GM12878 (cell line): ENCODE results near the gene YPEL4. TPM values are rescaled to one million over a fixed set of nuclear protein-coding genes. Genes with fewer than 3 reads are reported as not detected.
A peak's percentile ranks its signal among the peaks of the same experiment; 100 is the strongest.

Experiments
- ATAC-seq: fragments of 200-7000 bp; cut with Tn5 transposase; 3 replicates; pipeline ENCODE4 v1.9.1; 2020; ENCODE audit warnings: mild to moderate bottlenecking, moderate library complexity
- BruUV-seq: library from RNA; stranded (reverse); fragments of 400-500 nt; replicated peaks from 2 replicates; lab custom pipeline; 2021; lab: Mats Ljungman, UMichigan
- CTCF ChIA-PET: fragments of 300-600 bp; sonication (Branson Sonifier 250); formaldehyde crosslinking; extraction: SDS; loops from one replicate; lab custom pipeline; 2021; ENCODE audit warnings: inconsistent platforms; lab: Yijun Ruan, JAX
- POLR2A ChIA-PET: fragments of 350-600 bp; formaldehyde crosslinking; extraction: SDS; loops from one replicate; lab custom pipeline; 2021; ENCODE audit warnings: inconsistent platforms; lab: Charles Lee
- RAD21 ChIA-PET: fragments of 300-600 bp; sonication (Branson Sonifier 250); formaldehyde crosslinking; loops from one replicate; lab custom pipeline; 2023; ENCODE audit warnings: antibody characterized with exemption; ENCODE audit not compliant: unreplicated experiment; lab: Charles Lee
- SMC1A ChIA-PET: fragments of 300-600 bp; sonication (Branson Sonifier 250); formaldehyde crosslinking; loops from one replicate; lab custom pipeline; 2023; ENCODE audit not compliant: unreplicated experiment, uncharacterized antibody; lab: Charles Lee
- DNase-seq: peaks from one replicate; pipeline ENCODE4 v3.0.0-alpha.2; 2011; ENCODE audit warnings: low read depth, low spot score
- FAIRE-seq: peaks from 3 replicates; lab custom pipeline; 2011; peaks lifted over from hg19 to GRCh38; lab: Jason Lieb, UNC
- H2AFZ ChIP-seq: 2 replicates; pipeline ENCODE4 v1.6.0; 2011; ENCODE audit warnings: low read depth, low read length, control low read depth; ENCODE audit not compliant: control insufficient read depth
- H3K27ac ChIP-seq: 2 replicates; pipeline ENCODE4 v1.5.1; 2011; ENCODE audit warnings: control low read depth; ENCODE audit not compliant: control insufficient read depth, insufficient read depth
- H3K27me3 ChIP-seq, 2 experiments: replicated peaks in 1 of 2; 2 replicates each; pipeline versions ENCODE4 v1.6.0 to v1.6.1; 2011; ENCODE audit warnings: low read length in 1 of 2; ENCODE audit not compliant: control insufficient read depth in 2 of 2, insufficient read depth in 2 of 2
- H3K36me3 ChIP-seq, 2 experiments: 2 replicates each; pipeline ENCODE4 v1.5.1; 2011; ENCODE audit warnings: low read length in 1 of 2; ENCODE audit not compliant: control insufficient read depth in 2 of 2, insufficient read depth in 2 of 2
- H3K4me1 ChIP-seq: 2 replicates; pipeline ENCODE4 v1.6.1; 2011; ENCODE audit warnings: mild to moderate bottlenecking, low read length, moderate library complexity, mixed read lengths; ENCODE audit not compliant: control insufficient read depth, insufficient read depth
- H3K4me2 ChIP-seq: 2 replicates; pipeline ENCODE4 v1.6.0; 2011; ENCODE audit warnings: control low read depth; ENCODE audit not compliant: control insufficient read depth, insufficient read depth
- H3K4me3 ChIP-seq: fragments of 200-600 bp; sonication (generic); 2 replicates; pipeline ENCODE4 v1.5.1; 2016
- H3K79me2 ChIP-seq: 2 replicates; pipeline ENCODE4 v1.6.0; 2011; ENCODE audit warnings: low read length; ENCODE audit not compliant: control insufficient read depth, insufficient read depth
- H3K9ac ChIP-seq: 2 replicates; pipeline ENCODE4 v1.8.0; 2011; ENCODE audit warnings: low read length, control low read depth, mixed read lengths; ENCODE audit not compliant: control insufficient read depth, insufficient read depth
- H3K9me3 ChIP-seq: replicated peaks from 3 replicates; pipeline ENCODE4 v1.5.1; 2011; ENCODE audit warnings: mild to moderate bottlenecking, low read length; ENCODE audit not compliant: control insufficient read depth, insufficient read depth
- H4K20me1 ChIP-seq: 2 replicates; pipeline ENCODE4 v1.6.0; 2011; ENCODE audit not compliant: control insufficient read depth, insufficient read depth
- CBFB ChIP-seq: IDR thresholded peaks from 2 replicates; pipeline ENCODE4 v1.6.1; 2016; ENCODE audit warnings: antibody characterized with exemption, low read depth
- CHD2 ChIP-seq: IDR thresholded peaks from 2 replicates; pipeline ENCODE4 v1.6.1; 2011; ENCODE audit warnings: low read depth, low read length, improper control_type of control experiment, borderline replicate concordance
- CHD4 ChIP-seq: fragments of 200-600 bp; sonication (generic); IDR thresholded peaks from 2 replicates; pipeline ENCODE4 v1.6.1; 2016; ENCODE audit warnings: mild to moderate bottlenecking
- E2F4 ChIP-seq: IDR thresholded peaks from 2 replicates; pipeline ENCODE4 v1.6.1; 2012; ENCODE audit warnings: low read depth, low read length, improper control_type of control experiment
- EGR1 ChIP-seq, 2 experiments: IDR thresholded peaks; 1 replicate in 1 of 2; 2 replicates in 1 of 2; pipeline ENCODE4 v1.6.1; 2011 to 2012; ENCODE audit warnings: low read depth in 2 of 2, low read length in 2 of 2, borderline replicate concordance in 1 of 2, mild to moderate bottlenecking in 1 of 2, moderate library complexity in 1 of 2
- FOXK2 ChIP-seq: fragments of 450-650 bp; IDR thresholded peaks from 2 replicates; pipeline ENCODE4 v1.6.1; 2017; ENCODE audit warnings: mild to moderate bottlenecking, moderate library complexity
- IRF5 ChIP-seq: fragments of 450-650 bp; IDR thresholded peaks from 2 replicates; pipeline ENCODE4 v1.6.1; 2017; ENCODE audit warnings: borderline replicate concordance
- JUNB ChIP-seq: IDR thresholded peaks from 2 replicates; pipeline ENCODE4 v1.6.1; 2016; ENCODE audit warnings: antibody characterized with exemption, mild to moderate bottlenecking
- MEF2B ChIP-seq: fragments of 450-650 bp; IDR thresholded peaks from 2 replicates; pipeline ENCODE4 v1.6.1; 2018; ENCODE audit warnings: mild to moderate bottlenecking, moderate library complexity; ENCODE audit not compliant: partially characterized antibody, poor library complexity, severe bottlenecking
- MXI1 ChIP-seq: fragments of 150-350 bp; IDR thresholded peaks from 2 replicates; pipeline ENCODE4 v1.6.1; 2011; ENCODE audit warnings: low read depth, mild to moderate bottlenecking, inconsistent platforms, low read length, improper control_type of control experiment
- NKRF ChIP-seq: fragments of 450-650 bp; conservative IDR thresholded peaks from 2 replicates; pipeline ENCODE4 v1.6.1; 2017; ENCODE audit warnings: mild to moderate bottlenecking, moderate library complexity
- RELA ChIP-seq: fragments of 450-650 bp; IDR thresholded peaks from 2 replicates; pipeline ENCODE4 v1.8.0; 2014; ENCODE audit warnings: borderline replicate concordance; ENCODE audit not compliant: partially characterized antibody
- RFX5 ChIP-seq: IDR thresholded peaks from 2 replicates; pipeline ENCODE4 v1.6.1; 2011; ENCODE audit warnings: low read depth, low read length, improper control_type of control experiment
- STAT3 ChIP-seq: IDR thresholded peaks from 2 replicates; pipeline ENCODE4 v1.6.1; 2011; ENCODE audit warnings: low read depth, low read length, improper control_type of control experiment
- ZNF217 ChIP-seq: fragments of 450-650 bp; IDR thresholded peaks from 2 replicates; pipeline ENCODE4 v1.6.1; 2017; ENCODE audit warnings: antibody characterized with exemption, mild to moderate bottlenecking
- ZNF622 ChIP-seq: fragments of 450-650 bp; IDR thresholded peaks from 2 replicates; pipeline ENCODE4 v1.6.1; 2017; ENCODE audit warnings: mild to moderate bottlenecking, inconsistent platforms
- WGBS: methylation state at CpG from one replicate; pipeline ENCODE4 v1.1.6; 2016; ENCODE audit warnings: low lambda C conversion rate; ENCODE audit not compliant: insufficient replicate concordance, insufficient coverage; ENCODE audit errors: missing lambda C conversion rate; 5-methylcytosine and 5-hydroxymethylcytosine counted together
- in situ Hi-C: fragments of 300-500 bp; cut with MboI; formaldehyde crosslinking; loops from 9 replicates; pipeline ENCODE4 v1.14.3; 2018; ENCODE audit warnings: mixed read lengths
- intact Hi-C: fragments of 100-400 bp; cut with micrococcal nuclease; formaldehyde crosslinking; loops from one replicate; pipeline ENCODE4 v1.14.2; 2022; ENCODE audit not compliant: unreplicated experiment
- polyA plus RNA-seq, 11 experiments: library from polyadenylated mRNA; depleted of rRNA in 4 of 11; unstranded in 6 of 11; stranded (reverse) in 5 of 11; fragments of >200 nt; fragmentation: Nextera tagmentation in 4 of 11; fragmentation: Illumina TruSeq in 1 of 11; extraction: Ambion mirVana in 4 of 11; extraction: Trizol in 1 of 11; gene quantifications; 1 replicate in 1 of 11; 2 replicates in 10 of 11; pipeline versions ENCODE4 v1.2.1 to v1.2.3, GENCODE V29; 2011 to 2016; ENCODE audit warnings: inconsistent platforms in 2 of 11, missing spikeins in 2 of 11, low read depth in 1 of 11
- total RNA-seq, 4 experiments: library from RNA; depleted of rRNA in 3 of 4; stranded (reverse); fragments of >200 nt in 3 of 4; fragmentation: Illumina TruSeq in 1 of 4; extraction: Trizol in 1 of 4; gene quantifications; 2 replicates each; pipeline versions ENCODE4 v1.2.1 to v1.2.3, GENCODE V29; 2013 to 2021
- TF ChIP-seq, protein P1 (sequence below): fragments of 450-650 bp; IDR thresholded peaks from 2 replicates; pipeline ENCODE4 v1.6.1; 2017; ENCODE audit warnings: low read depth, mild to moderate bottlenecking, moderate library complexity

Gene YPEL4
- total and polyA plus RNA-seq, 10 of the 15 experiments (the other 5 are each of a cell fraction or from before 2014, with no cell fraction given) = 0.07 to 0.50 (median 0.13) TPM; not detected in 5

DNA sequence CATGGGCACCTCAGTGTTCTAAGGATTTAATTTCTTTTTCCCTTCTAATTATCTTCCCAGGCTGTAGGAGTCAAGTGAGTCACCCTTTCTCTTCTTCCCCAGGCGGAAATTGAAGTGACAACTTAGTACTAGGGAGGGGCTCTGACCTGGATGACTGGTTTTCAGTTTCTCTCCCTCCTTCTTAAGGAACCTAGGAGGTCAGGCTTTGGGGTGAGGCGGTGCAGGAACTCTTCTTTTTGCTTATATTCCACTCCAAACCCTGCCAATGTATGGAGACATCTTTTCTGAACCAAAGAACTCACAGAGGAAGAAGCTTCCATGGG lies 30.8 kb upstream of the YPEL4 start (continued):
- TF ChIP-seq, protein P1, sequence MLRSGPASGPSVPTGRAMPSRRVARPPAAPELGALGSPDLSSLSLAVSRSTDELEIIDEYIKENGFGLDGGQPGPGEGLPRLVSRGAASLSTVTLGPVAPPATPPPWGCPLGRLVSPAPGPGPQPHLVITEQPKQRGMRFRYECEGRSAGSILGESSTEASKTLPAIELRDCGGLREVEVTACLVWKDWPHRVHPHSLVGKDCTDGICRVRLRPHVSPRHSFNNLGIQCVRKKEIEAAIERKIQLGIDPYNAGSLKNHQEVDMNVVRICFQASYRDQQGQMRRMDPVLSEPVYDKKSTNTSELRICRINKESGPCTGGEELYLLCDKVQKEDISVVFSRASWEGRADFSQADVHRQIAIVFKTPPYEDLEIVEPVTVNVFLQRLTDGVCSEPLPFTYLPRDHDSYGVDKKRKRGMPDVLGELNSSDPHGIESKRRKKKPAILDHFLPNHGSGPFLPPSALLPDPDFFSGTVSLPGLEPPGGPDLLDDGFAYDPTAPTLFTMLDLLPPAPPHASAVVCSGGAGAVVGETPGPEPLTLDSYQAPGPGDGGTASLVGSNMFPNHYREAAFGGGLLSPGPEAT = no peak
- TF ChIP-seq FOXK2 (no peak), ZNF217 (no peak), JUNB (no peak), NKRF (no peak)

DNA sequence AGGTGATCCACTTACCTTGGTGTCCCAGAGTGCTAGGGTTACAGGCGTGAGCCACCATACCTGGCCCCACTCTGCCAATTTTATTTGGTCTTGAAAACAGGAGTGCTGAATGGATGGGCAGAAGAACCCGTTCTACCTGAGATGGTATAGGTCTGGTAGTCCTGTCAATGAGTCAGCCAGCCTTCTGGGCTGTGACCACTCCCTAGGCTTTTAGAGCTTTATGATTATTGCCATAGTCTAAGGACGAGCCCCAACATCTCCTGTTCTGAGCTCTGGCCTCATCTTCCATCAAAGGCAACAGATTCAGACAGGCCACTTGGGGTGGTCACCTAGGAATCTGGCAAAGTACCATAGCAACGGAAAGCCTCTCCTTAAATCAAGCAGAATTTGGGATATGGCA lies 29.7 kb upstream of the YPEL4 start:
- Histone ChIP-seq H3K79me2 (peaks cover 59% of the 10 kb centered on the region), H3K36me3 (peaks cover 1 to 26% of the 10 kb centered on the region in 2 experiments), H3K4me2 (peak overlapping the region; percentile 46; the same call in 1 of the 2 replicates), H3K27ac (0 out of 2 replicates have a peak overlapping the region, but pooled peaks have one; percentile 42), H3K27me3 (no peaks in the 10 kb centered on the region), H3K9me3 (no peaks in the 10 kb centered on the region), H3K9ac (no peak overlapping the region), H2AFZ (no peak overlapping the region), H3K4me3 (no peak overlapping the region)
- FAIRE-seq (no peak), DNase-seq (no peak), ATAC-seq (no peak)
- WGBS = 75% methylated on average over 4 of the region's 4 CpGs
- BruUV-seq = no TSS peak
- intact Hi-C loops = no loop called here
- SMC1A ChIA-PET = interaction anchor here (1.6 kb wide), 1 partner anchor 24 kb away, joined by 4 read pairs; no protein-coding TSS in a partner anchor
- POLR2A ChIA-PET = no interaction called here
- CTCF ChIA-PET = no interaction called here
- RAD21 ChIA-PET = no interaction called here
- in situ Hi-C loops = no loop called here
- TF ChIP-seq E2F4 (no peak), IRF5 (no peak), RFX5 (no peak), CHD4 (no peak), CBFB (no peak), ZNF622 (no peak), EGR1 (IDR thresholded peaks at IDR 0.05; ENCODE audit: borderline replicate concordance in 1 of 2, low read depth in 2 of 2, low read length in 2 of 2) (no peak), RELA (no peak), MEF2B (no peak), STAT3 (no peak), MXI1 (no peak), CHD2 (no peak)
- TF ChIP-seq, all 136 proteins: peak for 0
- Histone ChIP-seq H3K4me1 (peaks cover 12% of the 10 kb centered on the region; the same call in 1 of the 2 replicates), H4K20me1 (peaks cover 2% of the 10 kb centered on the region; the same call in 1 of the 2 replicates)
